ENCODE results near the gene DYRK2. TPM values are rescaled to one million over a fixed set of nuclear protein-coding genes. Genes with fewer than 3 reads are reported as not detected.

DYRK2 gene
- total and polyA plus RNA-seq, 10 donors: 5.0 to 42.8 (median 35.5) TPM

DNA sequence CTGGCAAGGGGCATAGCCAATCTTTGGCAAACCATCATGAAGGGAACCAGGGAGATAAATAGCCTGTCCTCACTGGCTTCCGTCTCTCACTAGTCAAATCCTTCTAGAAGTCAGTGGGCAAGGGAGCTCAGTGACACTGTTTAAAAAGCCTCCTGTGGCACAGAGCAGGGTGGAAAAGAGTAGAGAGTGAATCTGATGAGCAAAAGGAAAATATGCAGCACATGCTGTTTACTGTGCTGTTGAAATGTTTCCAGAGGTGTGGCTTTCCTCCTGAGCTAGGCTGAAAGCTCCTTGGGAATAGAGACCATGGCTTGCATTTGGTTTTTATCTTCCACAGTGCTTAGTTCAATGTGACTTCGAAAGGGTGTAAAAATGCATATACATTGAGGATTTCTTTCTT is 7.7 kb upstream of the DYRK2 start:
- H3K27ac ChIP-seq: no peak overlapping the region
- no peak for DNase-seq
- no peaks in the 10 kb centered on the region for H3K9me3 ChIP-seq
- intact Hi-C loops (cut with DNase I; ENCODE audit: low total_unique reads): no loop called here
- no peaks in the 10 kb centered on the region for H3K4me1 ChIP-seq
- no peak overlapping the region for H3K4me3 ChIP-seq
- no peaks in the 10 kb centered on the region for H3K27me3 ChIP-seq (replicated peaks in 1 of 7)
- WGBS, 5 donors: 84 to 94% (median 92%) methylated on average over 2 of the region's 2 CpGs
- H3K36me3 ChIP-seq: no peaks in the 10 kb centered on the region
- TF ChIP-seq POLR2AphosphoS5 (IDR thresholded peaks at IDR 0.05) (no peak), POLR2A (IDR thresholded peaks at IDR 0.05) (no peak)
- TF ChIP-seq, protein P1, sequence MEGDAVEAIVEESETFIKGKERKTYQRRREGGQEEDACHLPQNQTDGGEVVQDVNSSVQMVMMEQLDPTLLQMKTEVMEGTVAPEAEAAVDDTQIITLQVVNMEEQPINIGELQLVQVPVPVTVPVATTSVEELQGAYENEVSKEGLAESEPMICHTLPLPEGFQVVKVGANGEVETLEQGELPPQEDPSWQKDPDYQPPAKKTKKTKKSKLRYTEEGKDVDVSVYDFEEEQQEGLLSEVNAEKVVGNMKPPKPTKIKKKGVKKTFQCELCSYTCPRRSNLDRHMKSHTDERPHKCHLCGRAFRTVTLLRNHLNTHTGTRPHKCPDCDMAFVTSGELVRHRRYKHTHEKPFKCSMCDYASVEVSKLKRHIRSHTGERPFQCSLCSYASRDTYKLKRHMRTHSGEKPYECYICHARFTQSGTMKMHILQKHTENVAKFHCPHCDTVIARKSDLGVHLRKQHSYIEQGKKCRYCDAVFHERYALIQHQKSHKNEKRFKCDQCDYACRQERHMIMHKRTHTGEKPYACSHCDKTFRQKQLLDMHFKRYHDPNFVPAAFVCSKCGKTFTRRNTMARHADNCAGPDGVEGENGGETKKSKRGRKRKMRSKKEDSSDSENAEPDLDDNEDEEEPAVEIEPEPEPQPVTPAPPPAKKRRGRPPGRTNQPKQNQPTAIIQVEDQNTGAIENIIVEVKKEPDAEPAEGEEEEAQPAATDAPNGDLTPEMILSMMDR (IDR thresholded peaks at IDR 0.05 in 8 of 11, conservative IDR thresholded peaks at IDR 0.05 in 3 of 11): no peak

DNA sequence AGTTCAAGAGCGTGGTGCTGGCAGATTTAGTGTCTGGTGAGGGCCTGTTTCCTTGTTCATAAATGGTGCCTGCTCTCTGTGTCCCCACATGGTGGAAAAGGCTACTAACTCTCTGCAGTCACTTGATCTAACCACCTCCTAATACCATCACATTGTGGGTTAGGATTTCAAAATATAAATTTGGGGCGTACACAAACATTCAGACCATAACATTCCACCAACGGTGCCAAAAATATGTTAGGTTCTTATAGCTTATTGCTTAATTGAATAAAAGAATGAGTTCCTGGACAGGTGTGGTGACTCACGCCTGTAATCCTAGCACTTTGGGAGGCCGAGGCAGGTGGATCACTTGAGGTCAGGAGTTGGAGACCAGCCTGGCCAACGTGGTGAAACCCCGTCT is 3.4 kb upstream of the DYRK2 start:
- Histone ChIP-seq H3K36me3 (no peaks in the 10 kb centered on the region), H3K4me3 (no peak overlapping the region), H3K4me1 (peaks cover 4 to 25% (median 11%) of the 10 kb centered on the region in 6 donors), H3K9me3 (no peaks in the 10 kb centered on the region), H3K27ac (no peak overlapping the region), H3K27me3 (replicated peaks in 1 of 7) (no peaks in the 10 kb centered on the region)
- TF ChIP-seq, protein P1 (IDR thresholded peaks at IDR 0.05 in 8 of 11, conservative IDR thresholded peaks at IDR 0.05 in 3 of 11): no peak
- TF ChIP-seq POLR2AphosphoS5 (IDR thresholded peaks at IDR 0.05) (no peak), POLR2A (IDR thresholded peaks at IDR 0.05) (no peak)
- intact Hi-C loops (cut with DNase I; ENCODE audit: low total_unique reads): no loop called here
- no peak for DNase-seq
- 93 to 99% (median 97%) methylated on average over 7 of the region's 7 CpGs for WGBS, 5 donors

DNA sequence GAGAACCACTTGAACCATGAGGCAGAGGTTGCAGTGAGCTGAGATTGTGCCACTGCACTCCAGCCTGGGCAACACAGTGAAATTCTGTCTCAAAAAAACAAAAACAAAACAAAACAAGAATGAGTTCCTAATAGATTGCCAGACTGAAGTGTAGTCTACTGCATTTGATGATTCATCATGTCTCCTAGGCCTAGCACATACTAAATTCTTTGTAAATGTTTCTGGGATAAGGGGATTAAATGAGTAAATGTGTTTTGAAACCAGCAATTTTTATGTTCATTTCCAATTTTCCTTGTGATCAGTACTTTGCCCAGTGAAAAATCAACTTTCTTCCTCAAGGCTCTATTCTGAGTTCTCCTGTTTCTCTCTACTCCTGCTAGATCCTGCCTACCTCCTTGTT is 2.9 kb upstream of the DYRK2 start:
- Histone ChIP-seq H3K36me3 (no peaks in the 10 kb centered on the region), H3K4me1 (peaks cover 5 to 30% (median 16%) of the 10 kb centered on the region in 6 donors), H3K27me3 (replicated peaks in 1 of 7) (no peaks in the 10 kb centered on the region), H3K9me3 (no peaks in the 10 kb centered on the region), H3K27ac (no peak overlapping the region), H3K4me3 (no peak overlapping the region)
- TF ChIP-seq POLR2AphosphoS5 (IDR thresholded peaks at IDR 0.05) (no peak), POLR2A (IDR thresholded peaks at IDR 0.05) (no peak)
- TF ChIP-seq, protein P1 (IDR thresholded peaks at IDR 0.05 in 8 of 11, conservative IDR thresholded peaks at IDR 0.05 in 3 of 11): no peak
- intact Hi-C loops (cut with DNase I; ENCODE audit: low total_unique reads): no loop called here
- no peak for DNase-seq

DNA sequence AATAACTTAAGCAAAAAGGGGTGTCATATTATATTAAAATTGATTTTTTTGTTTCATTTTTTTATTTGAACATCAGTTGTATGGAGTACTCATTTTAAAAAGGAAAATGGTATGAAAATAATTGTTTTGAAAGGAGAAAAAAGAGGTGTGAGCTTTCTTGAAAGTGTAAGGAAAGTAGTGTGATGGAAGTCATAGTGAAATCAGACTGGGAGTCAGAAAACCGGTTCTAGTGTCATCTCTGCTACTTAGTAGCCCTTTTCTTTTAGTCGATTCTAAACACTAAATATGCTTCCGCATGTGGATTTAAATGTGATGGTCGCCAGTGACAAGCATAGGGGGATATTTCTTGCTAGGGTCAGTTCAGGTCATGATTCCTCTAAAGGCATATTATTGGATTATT is 1.8 kb upstream of the DYRK2 start:
- Histone ChIP-seq H3K36me3 (no peaks in the 10 kb centered on the region), H3K4me3 (no peak overlapping the region), H3K27me3 (replicated peaks in 1 of 7) (no peaks in the 10 kb centered on the region), H3K4me1 (peaks cover 14 to 41% (median 27%) of the 10 kb centered on the region in 6 donors), H3K27ac (no peak overlapping the region), H3K9me3 (no peaks in the 10 kb centered on the region)
- no peak for DNase-seq
- 87 to 95% (median 92%) methylated on average over 4 of the region's 4 CpGs for WGBS, 5 donors
- intact Hi-C loops (cut with DNase I; ENCODE audit: low total_unique reads): no loop called here
- TF ChIP-seq POLR2AphosphoS5 (IDR thresholded peaks at IDR 0.05) (no peak), POLR2A (IDR thresholded peaks at IDR 0.05) (no peak)
- TF ChIP-seq, protein P1 (IDR thresholded peaks at IDR 0.05 in 8 of 11, conservative IDR thresholded peaks at IDR 0.05 in 3 of 11): no peak
